OCI-LY3 (cell line): Measurements from ENCODE around the gene TFPT.

Experiments used
- H2AFZ ChIP-seq: fragments of 200-600, 300-600 bp; shearing (Covaris generic); 2 replicates; pipeline ENCODE4 v1.6.0; 2014; ENCODE audit warnings: antibody characterized with exemption, low read depth, low read length
- H3K27ac ChIP-seq: fragments of 200-600, 300-600 bp; sonication (generic); 2 replicates; pipeline ENCODE4 v1.5.1; 2014; ENCODE audit warnings: mild to moderate bottlenecking, low read length, moderate library complexity, mixed read lengths
- H3K27me3 ChIP-seq: fragments of 200-600, 300-600 bp; sonication (generic); 2 replicates; pipeline ENCODE4 v1.6.1; 2014; ENCODE audit warnings: low read depth, low read length, mixed read lengths
- H3K36me3 ChIP-seq: fragments of 200-600, 300-600 bp; sonication (generic); replicated peaks from 2 replicates; pipeline ENCODE3; 2014; ENCODE audit warnings: low read depth, low read length, mixed read lengths
- H3K4me1 ChIP-seq: fragments of 300-600, 200-600 bp; sonication (generic); 2 replicates; pipeline ENCODE4 v1.6.1; 2014; ENCODE audit warnings: low read length, mixed read lengths
- H3K4me2 ChIP-seq: fragments of 200-600, 300-600 bp; sonication (generic); 2 replicates; pipeline ENCODE4 v1.6.1; 2014; ENCODE audit warnings: low read length, mixed read lengths
- H3K4me3 ChIP-seq: fragments of 300-600, 200-600 bp; sonication (generic); 2 replicates; pipeline ENCODE4 v1.5.1; 2014; ENCODE audit warnings: antibody characterized with exemption, mild to moderate bottlenecking, low read length, moderate library complexity
- H3K79me2 ChIP-seq: fragments of 300-600, 200-600 bp; shearing (Covaris generic); 2 replicates; pipeline ENCODE4 v1.6.1; 2014; ENCODE audit warnings: mild to moderate bottlenecking, low read length, mixed read lengths
- H3K9ac ChIP-seq: fragments of 300-600, 200-600 bp; shearing (Covaris generic); 2 replicates; pipeline ENCODE4 v1.6.0; 2014; ENCODE audit warnings: mild to moderate bottlenecking, low read length, moderate library complexity
- H3K9me3 ChIP-seq: fragments of 200-600, 300-600 bp; shearing (Covaris generic); 2 replicates; pipeline ENCODE4 v1.6.1; 2014; ENCODE audit warnings: low read length, mixed read lengths; ENCODE audit not compliant: insufficient read depth
- H4K20me1 ChIP-seq: fragments of 200-600, 300-600 bp; sonication (generic); 2 replicates; pipeline ENCODE4 v1.6.1; 2016; ENCODE audit warnings: low read length, mixed read lengths; ENCODE audit not compliant: insufficient read depth
- CTCF ChIP-seq: fragments of 200-600, 300-600 bp; sonication (generic); IDR thresholded peaks from 2 replicates; pipeline ENCODE4 v1.5.1; 2014; ENCODE audit warnings: antibody characterized with exemption, low read length, low read depth
- EZH2phosphoT487 ChIP-seq: fragments of 200-600 bp; shearing (Covaris generic); IDR thresholded peaks from 2 replicates; pipeline ENCODE4 v1.6.1; 2018; ENCODE audit warnings: antibody characterized with exemption, mixed run types, low read depth

TFPT gene

GRCh38 chr19:54094426-54095000, 20.9 kb downstream of the TFPT start:
- Histone ChIP-seq H3K9me3 (no peaks in the 10 kb centered on the region), H3K9ac (no peak overlapping the region), H3K27me3 (no peaks in the 10 kb centered on the region), H3K36me3 (no peaks in the 10 kb centered on the region), H3K4me2 (no peak overlapping the region), H3K4me1 (peaks cover 6% of the 10 kb centered on the region; the same call in 1 of the 2 replicates), H3K27ac (no peak overlapping the region), H3K79me2 (no peaks in the 10 kb centered on the region), H3K4me3 (no peak overlapping the region), H4K20me1 (no peaks in the 10 kb centered on the region), H2AFZ (no peak overlapping the region)
- TF ChIP-seq EZH2phosphoT487 (no peak), CTCF (no peak)

GRCh38 chr19:54084410-54084809, 31.0 kb downstream of the TFPT start:
- H3K79me2 ChIP-seq = no peaks in the 10 kb centered on the region
- TF ChIP-seq EZH2phosphoT487 (no peak), CTCF (no peak)
- no peak overlapping the region for H2AFZ ChIP-seq
- no peak overlapping the region for H3K9ac ChIP-seq
- no peaks in the 10 kb centered on the region for H3K27me3 ChIP-seq
- H3K9me3 ChIP-seq = 0 out of 2 replicates have a peak, but pooled peaks cover 2% of the 10 kb centered on the region
- no peaks in the 10 kb centered on the region for H3K36me3 ChIP-seq
- no peaks in the 10 kb centered on the region for H3K4me1 ChIP-seq
- H3K4me2 ChIP-seq = no peak overlapping the region
- no peaks in the 10 kb centered on the region for H4K20me1 ChIP-seq
- H3K27ac ChIP-seq = no peak overlapping the region
- no peak overlapping the region for H3K4me3 ChIP-seq

DNA sequence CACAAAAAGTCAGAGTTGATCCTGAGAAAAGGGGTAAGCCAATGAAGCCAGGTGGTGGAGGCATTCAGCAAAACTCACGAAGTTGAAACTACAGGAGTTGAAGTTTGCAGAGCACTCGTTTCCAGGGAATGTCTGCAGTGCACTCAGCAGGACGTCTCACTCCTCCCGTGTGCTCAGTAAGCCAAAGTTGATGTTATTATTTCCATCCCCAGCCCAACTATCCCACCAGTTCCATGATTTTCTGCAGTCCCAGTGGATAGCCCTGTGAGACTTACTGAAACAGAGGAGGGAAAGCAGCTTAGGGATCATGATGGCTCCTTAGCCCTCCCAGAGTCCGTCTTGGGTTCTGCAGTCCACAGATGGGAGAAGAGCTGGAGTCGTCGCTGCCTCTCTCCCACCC, 34.4 kb downstream of the TFPT start, which contains the start of gene TARM1:
TARM1 (minus strand) TSS at position 334 of the 400 bp plus-strand sequence; CDS start at position 309, 25 bp downstream.
- Histone ChIP-seq H3K9ac (no peak within 1 kb of the TSS), H3K4me1 (no peaks in the 10 kb centered on the region), H3K9me3 (0 out of 2 replicates have a peak, but pooled peaks cover 2% of the 10 kb centered on the region), H3K27me3 (no peaks in the 10 kb centered on the region), H3K79me2 (no peaks in the 10 kb centered on the region), H4K20me1 (no peaks in the 10 kb centered on the region), H2AFZ (no peak within 1 kb of the TSS), H3K4me2 (no peak within 1 kb of the TSS), H3K36me3 (no peaks in the 10 kb centered on the region), H3K27ac (no peak within 1 kb of the TSS), H3K4me3 (no peak within 1 kb of the TSS)
- TF ChIP-seq CTCF = no peak
- no peak for TF ChIP-seq EZH2phosphoT487

GRCh38 chr19:54077334-54077733, 38.1 kb downstream of the TFPT start:
- Histone ChIP-seq H3K9me3 (no peaks in the 10 kb centered on the region), H3K79me2 (no peaks in the 10 kb centered on the region), H3K27ac (no peak overlapping the region), H3K36me3 (no peaks in the 10 kb centered on the region), H3K27me3 (no peaks in the 10 kb centered on the region), H4K20me1 (no peaks in the 10 kb centered on the region), H3K4me2 (no peak overlapping the region), H3K4me1 (no peaks in the 10 kb centered on the region), H3K9ac (no peak overlapping the region), H3K4me3 (no peak overlapping the region), H2AFZ (no peak overlapping the region)
- TF ChIP-seq CTCF (no peak), EZH2phosphoT487 (no peak)
